Ectodermal cell (in vitro differentiated cells): ENCODE data around the gene MTUS2.

Source experiments
- H3K27ac ChIP-seq: 2 replicates; pipeline ENCODE4 v1.7.0; 2013; ENCODE audit warnings: mild to moderate bottlenecking, low read depth, low read length; ENCODE audit not compliant: insufficient read depth, poor library complexity, severe bottlenecking
- H3K27me3 ChIP-seq: 2 replicates; pipeline ENCODE4 v1.7.0; 2013; ENCODE audit warnings: mild to moderate bottlenecking, low read length; ENCODE audit not compliant: insufficient read depth, control insufficient read depth, poor library complexity, severe bottlenecking
- H3K36me3 ChIP-seq: one replicate; pipeline ENCODE4 v1.7.0; 2013; ENCODE audit warnings: low read length; ENCODE audit not compliant: control insufficient read depth, insufficient read depth
- H3K4me1 ChIP-seq: one replicate; pipeline ENCODE4 v1.7.0; 2013; ENCODE audit warnings: low read length; ENCODE audit not compliant: control insufficient read depth, insufficient read depth
- H3K4me3 ChIP-seq: 2 replicates; pipeline ENCODE4 v1.7.0; 2013; ENCODE audit warnings: low read depth, low read length, control low read depth; ENCODE audit not compliant: insufficient read depth
- H3K9me3 ChIP-seq: 2 replicates; pipeline ENCODE4 v1.7.0; 2013; ENCODE audit warnings: mild to moderate bottlenecking, low read length, moderate library complexity; ENCODE audit not compliant: control insufficient read depth
- WGBS, 2 experiments: methylation state at CpG; one replicate each; pipeline ENCODE4 v1.1.7; 2013; ENCODE audit warnings: missing lambda C conversion rate in 2 of 2; 5-methylcytosine and 5-hydroxymethylcytosine counted together

The MTUS2 gene

GRCh38 chr13:29111446-29111845, 291.3 kb downstream of the MTUS2 start:
- Histone ChIP-seq H3K36me3 (no peaks in the 10 kb centered on the region), H3K27me3 (no peaks in the 10 kb centered on the region), H3K4me3 (no peak overlapping the region), H3K9me3 (peaks cover 5% of the 10 kb centered on the region), H3K27ac (no peak overlapping the region), H3K4me1 (no peaks in the 10 kb centered on the region)
- WGBS, 2 experiments, result 82 to 85% methylated on average over 2 of the region's 2 CpGs

GRCh38 chr13:29115842-29116241, 295.7 kb downstream of the MTUS2 start:
- Histone ChIP-seq H3K27me3 (no peaks in the 10 kb centered on the region), H3K4me3 (no peak overlapping the region), H3K9me3 (peaks cover 2% of the 10 kb centered on the region), H3K4me1 (no peaks in the 10 kb centered on the region), H3K36me3 (no peaks in the 10 kb centered on the region), H3K27ac (no peak overlapping the region)
- WGBS, 2 experiments, result 80 to 87% methylated on average over 1 of the region's 1 CpG

GRCh38 chr13:29117663-29118062, 297.5 kb downstream of the MTUS2 start:
- H3K27ac ChIP-seq, result no peak overlapping the region
- 84 to 88% methylated on average over 8 of the region's 8 CpGs for WGBS, 2 experiments

GRCh38 chr13:29118471-29118870, 298.3 kb downstream of the MTUS2 start:
- Histone ChIP-seq H3K27ac (no peak overlapping the region), H3K36me3 (no peaks in the 10 kb centered on the region), H3K27me3 (no peaks in the 10 kb centered on the region), H3K4me1 (no peaks in the 10 kb centered on the region), H3K4me3 (no peak overlapping the region), H3K9me3 (no peaks in the 10 kb centered on the region)
- 67 to 70% methylated on average over 1 of the region's 1 CpG for WGBS, 2 experiments

More at GRCh38 chr13:29117663-29118062, 297.5 kb downstream of the MTUS2 start:
- Histone ChIP-seq H3K4me1 (no peaks in the 10 kb centered on the region), H3K9me3 (no peaks in the 10 kb centered on the region), H3K36me3 (no peaks in the 10 kb centered on the region), H3K27me3 (no peaks in the 10 kb centered on the region), H3K4me3 (no peak overlapping the region)

GRCh38 chr13:29125191-29125933, 305.2 kb downstream of the MTUS2 start:
- no peaks in the 10 kb centered on the region for H3K36me3 ChIP-seq
- H3K27me3 ChIP-seq, result no peaks in the 10 kb centered on the region
- H3K9me3 ChIP-seq, result no peaks in the 10 kb centered on the region
- no peak overlapping the region for H3K4me3 ChIP-seq
- 48 to 63% methylated on average over 5 of the region's 5 CpGs for WGBS, 2 experiments
- no peak overlapping the region for H3K27ac ChIP-seq
- no peaks in the 10 kb centered on the region for H3K4me1 ChIP-seq

- no peak overlapping the region for H3K27ac ChIP-seq
- H3K27me3 ChIP-seq, result no peaks in the 10 kb centered on the region
- no peak overlapping the region for H3K4me3 ChIP-seq
- H3K36me3 ChIP-seq, result no peaks in the 10 kb centered on the region
- WGBS, 2 experiments, result 69% methylated on average over 5 of the region's 5 CpGs
- no peaks in the 10 kb centered on the region for H3K9me3 ChIP-seq
- H3K4me1 ChIP-seq, result no peaks in the 10 kb centered on the region
These were observed 305.8 kb downstream of the MTUS2 start for GRCh38 chr13:29125934-29126424.

GRCh38 chr13:29129616-29130015, 309.5 kb downstream of the MTUS2 start:
- Histone ChIP-seq H3K4me3 (no peak overlapping the region), H3K27me3 (no peaks in the 10 kb centered on the region), H3K9me3 (no peaks in the 10 kb centered on the region), H3K4me1 (no peaks in the 10 kb centered on the region), H3K27ac (no peak overlapping the region), H3K36me3 (no peaks in the 10 kb centered on the region)
- 61 to 62% methylated on average over 2 of the region's 2 CpGs for WGBS, 2 experiments

- WGBS, 2 experiments, result 70 to 71% methylated on average over 1 of the region's 1 CpG
- no peak overlapping the region for H3K27ac ChIP-seq
- peaks cover under 1% of the 10 kb centered on the region for H3K9me3 ChIP-seq
- no peaks in the 10 kb centered on the region for H3K36me3 ChIP-seq
- H3K27me3 ChIP-seq, result no peaks in the 10 kb centered on the region
- no peak overlapping the region for H3K4me3 ChIP-seq
- H3K4me1 ChIP-seq, result no peaks in the 10 kb centered on the region
These were observed 311.0 kb downstream of the MTUS2 start for GRCh38 chr13:29131159-29131558.

GRCh38 chr13:29131881-29132668, 311.9 kb downstream of the MTUS2 start:
- Histone ChIP-seq H3K27me3 (no peaks in the 10 kb centered on the region), H3K4me1 (no peaks in the 10 kb centered on the region), H3K36me3 (no peaks in the 10 kb centered on the region), H3K27ac (no peak overlapping the region), H3K9me3 (peaks cover 2% of the 10 kb centered on the region), H3K4me3 (no peak overlapping the region)
- WGBS, 2 experiments, result 83 to 87% methylated on average over 3 of the region's 4 CpGs

- Histone ChIP-seq H3K27ac (no peak overlapping the region), H3K4me3 (no peak overlapping the region), H3K4me1 (no peaks in the 10 kb centered on the region), H3K36me3 (no peaks in the 10 kb centered on the region), H3K27me3 (no peaks in the 10 kb centered on the region), H3K9me3 (peaks cover 2% of the 10 kb centered on the region)
- WGBS, 2 experiments, result 82 to 88% methylated on average over 2 of the region's 2 CpGs
These were observed 316.2 kb downstream of the MTUS2 start for GRCh38 chr13:29136341-29136740.
